Hepatocyte (in vitro differentiated cells): ENCODE measurements around the gene ST8SIA5.

Source experiments
- EZH2phosphoT487 ChIP-seq: fragments of 200-600 bp; sonication (generic); IDR thresholded peaks from one replicate; pipeline ENCODE4 v1.6.1; 2018; ENCODE audit warnings: antibody characterized with exemption, mild to moderate bottlenecking, low read depth, moderate library complexity; ENCODE audit not compliant: unreplicated experiment, severe bottlenecking
- TF ChIP-seq, protein P1 (sequence below): fragments of 200-600 bp; sonication (generic); IDR thresholded peaks from 2 replicates; pipeline ENCODE4 v1.5.1; 2016; ENCODE audit warnings: antibody characterized with exemption, mild to moderate bottlenecking; ENCODE audit not compliant: poor library complexity

DNA sequence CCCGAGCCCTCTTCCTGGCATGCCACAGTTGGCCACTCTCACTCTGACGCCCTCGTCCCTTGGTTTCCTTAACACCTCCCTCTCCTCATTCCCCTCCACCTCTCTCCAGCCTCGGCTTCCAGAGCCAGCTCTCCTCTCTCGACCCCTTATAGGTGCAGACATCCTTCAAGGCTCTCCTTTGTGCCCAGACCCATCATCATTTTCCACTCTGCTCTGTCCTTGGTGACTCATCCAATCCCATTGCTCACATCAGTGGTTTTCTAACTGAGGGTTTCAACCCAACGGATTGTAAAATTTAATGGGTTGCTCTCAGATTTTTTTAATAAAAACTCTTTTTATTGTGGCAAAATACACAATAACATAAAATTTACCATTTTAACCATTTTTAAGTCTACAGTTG lies 6.2 kb downstream of the ST8SIA5 start:
- TF ChIP-seq, protein P1, sequence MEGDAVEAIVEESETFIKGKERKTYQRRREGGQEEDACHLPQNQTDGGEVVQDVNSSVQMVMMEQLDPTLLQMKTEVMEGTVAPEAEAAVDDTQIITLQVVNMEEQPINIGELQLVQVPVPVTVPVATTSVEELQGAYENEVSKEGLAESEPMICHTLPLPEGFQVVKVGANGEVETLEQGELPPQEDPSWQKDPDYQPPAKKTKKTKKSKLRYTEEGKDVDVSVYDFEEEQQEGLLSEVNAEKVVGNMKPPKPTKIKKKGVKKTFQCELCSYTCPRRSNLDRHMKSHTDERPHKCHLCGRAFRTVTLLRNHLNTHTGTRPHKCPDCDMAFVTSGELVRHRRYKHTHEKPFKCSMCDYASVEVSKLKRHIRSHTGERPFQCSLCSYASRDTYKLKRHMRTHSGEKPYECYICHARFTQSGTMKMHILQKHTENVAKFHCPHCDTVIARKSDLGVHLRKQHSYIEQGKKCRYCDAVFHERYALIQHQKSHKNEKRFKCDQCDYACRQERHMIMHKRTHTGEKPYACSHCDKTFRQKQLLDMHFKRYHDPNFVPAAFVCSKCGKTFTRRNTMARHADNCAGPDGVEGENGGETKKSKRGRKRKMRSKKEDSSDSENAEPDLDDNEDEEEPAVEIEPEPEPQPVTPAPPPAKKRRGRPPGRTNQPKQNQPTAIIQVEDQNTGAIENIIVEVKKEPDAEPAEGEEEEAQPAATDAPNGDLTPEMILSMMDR, result no peak
- TF ChIP-seq EZH2phosphoT487, result no peak
